HepG2 (cell line): ENCODE data around the gene HELZ2. TPM values are rescaled to one million over a fixed set of nuclear protein-coding genes. Genes with fewer than 3 reads are reported as not detected.

Source experiments
- ETS1 ChIP-seq: sonication (generic); formaldehyde crosslinking; IDR thresholded peaks from 2 replicates; pipeline ENCODE4 v1.4.0; 2020; ENCODE audit warnings: missing genetic modification reagents
- HOXD1 ChIP-seq: sonication (generic); formaldehyde crosslinking; IDR thresholded peaks from 2 replicates; pipeline ENCODE4 v1.5.0; 2020; ENCODE audit warnings: missing genetic modification reagents
- KLF11 ChIP-seq: IDR thresholded peaks from 2 replicates; pipeline ENCODE4 v1.6.1; 2016; ENCODE audit warnings: missing compliant biosample characterization
- LCORL ChIP-seq, 2 experiments: fragments of 450-650 bp in 1 of 2; sonication (generic) in 1 of 2; formaldehyde crosslinking in 1 of 2; IDR thresholded peaks; 2 replicates each; pipeline versions ENCODE4 v1.5.0 to v1.6.1; 2017 to 2020; ENCODE audit warnings: antibody characterized with exemption in 1 of 2, missing genetic modification reagents in 1 of 2
- MTA1 ChIP-seq: sonication (generic); formaldehyde crosslinking; IDR thresholded peaks from 2 replicates; pipeline ENCODE4 v1.4.0; 2020; ENCODE audit warnings: missing genetic modification reagents, mild to moderate bottlenecking, borderline replicate concordance
- NFE2 ChIP-seq: sonication (generic); formaldehyde crosslinking; IDR thresholded peaks from 2 replicates; pipeline ENCODE4 v1.4.0; 2020; ENCODE audit warnings: missing genetic modification reagents
- NFE2L1 ChIP-seq: sonication (generic); formaldehyde crosslinking; IDR thresholded peaks from 2 replicates; pipeline ENCODE4 v1.4.0; 2020; ENCODE audit warnings: missing genetic modification reagents, mild to moderate bottlenecking, borderline replicate concordance
- NFIB ChIP-seq: sonication (generic); formaldehyde crosslinking; IDR thresholded peaks from 2 replicates; pipeline ENCODE4 v1.9.0; 2021; ENCODE audit warnings: missing genetic modification reagents, mild to moderate bottlenecking, borderline replicate concordance
- NONO ChIP-seq, 2 experiments: fragments of 450-650 bp in 1 of 2; sonication (generic) in 1 of 2; formaldehyde crosslinking in 1 of 2; IDR thresholded peaks in 1 of 2; conservative IDR thresholded peaks in 1 of 2; 2 replicates each; pipeline versions ENCODE4 v1.6.1 to v1.8.0; 2017 to 2022; ENCODE audit warnings: mild to moderate bottlenecking in 1 of 2, missing genetic modification reagents in 1 of 2, moderate library complexity in 1 of 2
- PRMT3 ChIP-seq: sonication (generic); formaldehyde crosslinking; IDR thresholded peaks from 2 replicates; pipeline ENCODE4 v1.8.1; 2022; ENCODE audit warnings: low read depth, mild to moderate bottlenecking, moderate library complexity, missing genetic modification reagents, borderline replicate concordance
- RAD51 ChIP-seq: fragments of 450-650 bp; IDR thresholded peaks from 2 replicates; pipeline ENCODE4 v1.6.1; 2016; ENCODE audit warnings: borderline replicate concordance
- RERE ChIP-seq: IDR thresholded peaks from 2 replicates; pipeline ENCODE4 v1.6.1; 2016; ENCODE audit warnings: low read depth, missing genetic modification reagents, missing compliant biosample characterization
- TAF1 ChIP-seq: sonication (generic); formaldehyde crosslinking; IDR thresholded peaks from 2 replicates; pipeline ENCODE4 v1.4.0; 2020; ENCODE audit warnings: missing genetic modification reagents
- TFE3 ChIP-seq: IDR thresholded peaks from 2 replicates; pipeline ENCODE4 v1.6.1; 2016
- ZBTB43 ChIP-seq: sonication (generic); formaldehyde crosslinking; conservative IDR thresholded peaks from 2 replicates; pipeline ENCODE4 v1.4.0; 2020; ENCODE audit warnings: missing genetic modification reagents
- ZNF326 ChIP-seq: sonication (generic); formaldehyde crosslinking; IDR thresholded peaks from 2 replicates; pipeline ENCODE4 v1.4.0; 2020; ENCODE audit warnings: missing genetic modification reagents, borderline replicate concordance
- ZNF580 ChIP-seq: IDR thresholded peaks from 2 replicates; pipeline ENCODE4 v1.6.1; 2016; ENCODE audit warnings: low read depth, borderline replicate concordance
- ZNF670 ChIP-seq: sonication (generic); formaldehyde crosslinking; IDR thresholded peaks from 2 replicates; pipeline ENCODE4 v1.8.0; 2022; ENCODE audit warnings: mild to moderate bottlenecking, missing genetic modification reagents, borderline replicate concordance
- polyA plus RNA-seq, 8 experiments: library from polyadenylated mRNA; depleted of rRNA in 3 of 8; stranded (reverse) in 7 of 8; unstranded in 1 of 8; fragments of >200 nt; fragmentation: Illumina TruSeq in 4 of 8; extraction: Trizol in 4 of 8; gene quantifications; 2 replicates each; pipeline versions ENCODE4 v1.2.1 to v1.2.3, GENCODE V29; 2011 to 2016; ENCODE audit warnings: low read depth in 4 of 8, missing spikeins in 1 of 8, mixed read lengths in 1 of 8; ENCODE audit not compliant: insufficient read depth in 1 of 8
- total RNA-seq, 5 experiments: library from RNA; depleted of rRNA; stranded (reverse); fragments of >200 nt; fragmentation: Illumina TruSeq; extraction: Trizol; gene quantifications; 2 replicates each; pipeline ENCODE4 v1.2.3, GENCODE V29; 2016; ENCODE audit warnings: low read depth in 1 of 5

HELZ2 gene
- total and polyA plus RNA-seq, 2 of the 13 experiments (the other 11 are each of a cell fraction or from before 2014, with no cell fraction given): 9.6 to 10.1 TPM

- TF ChIP-seq RERE (CRISPR knock-in tag): no peak
- TF ChIP-seq ZBTB43: no peak
- TF ChIP-seq ZNF326 (CRISPR knock-in tag): no peak
- TF ChIP-seq NFE2L1 (CRISPR knock-in tag): no peak
- TF ChIP-seq ETS1 (CRISPR knock-in tag): no peak
- TF ChIP-seq RAD51: no peak
- no peak for TF ChIP-seq NONO (IDR thresholded peaks at IDR 0.05)
- TF ChIP-seq NONO (CRISPR knock-in tag; conservative IDR thresholded peaks at IDR 0.05): 0 out of 2 replicates have a peak, but pooled peaks have one; percentile 38
- no peak for TF ChIP-seq PRMT3 (CRISPR knock-in tag)
- TF ChIP-seq LCORL (IDR thresholded peaks at IDR 0.05): no peak
- TF ChIP-seq LCORL (CRISPR knock-in tag; IDR thresholded peaks at IDR 0.05): 0 out of 2 replicates have a peak, but pooled peaks have one; percentile 7
- no peak for TF ChIP-seq NFIB (CRISPR knock-in tag)
- no peak; the same call in 1 of the 2 replicates for TF ChIP-seq TFE3 (CRISPR knock-in tag)
- TF ChIP-seq MTA1: no peak
- peak; percentile 59; the same call in 1 of the 2 replicates for TF ChIP-seq ZNF670 (CRISPR knock-in tag)
- no peak for TF ChIP-seq HOXD1 (CRISPR knock-in tag)
- TF ChIP-seq KLF11 (CRISPR knock-in tag): peak; percentile 62; the same call in 1 of the 2 replicates
- TF ChIP-seq ZNF580 (CRISPR knock-in tag): 0 out of 2 replicates have a peak, but pooled peaks have one; percentile 33
- TF ChIP-seq TAF1: peak; percentile 43; the same call in 1 of the 2 replicates
- TF ChIP-seq NFE2 (CRISPR knock-in tag): no peak
Observed at GRCh38 chr20:63574829-63575743, 1.0 kb upstream of the HELZ2 start (continued).
